ENCODE results near the gene SURF6. TPM values are rescaled to one million over a fixed set of nuclear protein-coding genes. Genes with fewer than 3 reads are reported as not detected.
"Not testable (repeated sequence)": the region's sequence is repeated elsewhere in the genome, so short reads cannot be mapped to it uniquely, and the experiment has no call there.

SURF6 gene
- total RNA-seq, 1 donor from 2014 or later = 16.0 TPM

DNA sequence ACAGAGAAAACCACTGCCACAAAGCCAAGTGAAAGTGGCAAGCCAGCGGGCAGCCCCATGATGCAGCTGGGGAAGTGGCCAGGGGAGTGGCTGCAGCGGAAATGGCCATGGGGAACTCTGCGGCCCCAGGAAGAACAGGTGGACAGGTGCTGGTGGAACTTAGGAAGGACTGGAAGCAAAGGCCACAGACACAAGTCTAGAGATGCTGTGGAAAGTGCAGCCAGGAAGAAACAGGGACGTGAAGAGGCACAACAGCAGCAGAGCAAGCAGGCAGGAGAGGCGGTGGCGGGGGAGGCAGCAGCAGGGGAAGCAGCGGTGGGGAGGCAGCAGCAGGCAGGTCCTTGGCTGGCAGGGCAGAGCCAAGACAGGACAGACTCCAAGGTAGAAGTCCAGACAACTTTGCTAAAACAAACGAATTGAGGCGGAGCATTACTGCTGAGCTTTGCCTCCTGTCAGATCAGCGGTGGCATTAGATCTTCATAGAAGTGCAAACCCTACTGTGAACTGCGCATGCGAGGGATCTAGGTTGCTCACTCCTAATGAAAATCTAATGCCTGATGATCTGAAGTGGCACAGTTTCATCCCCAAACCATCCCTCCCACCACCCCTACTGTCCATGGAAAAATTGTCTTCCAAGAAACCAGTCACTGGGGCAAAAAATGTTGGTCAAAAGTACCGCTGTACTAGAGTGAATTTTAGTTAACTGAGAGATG, 11.8 kb downstream of the SURF6 start:
- Mint-ChIP-seq H3K27me3 (ENCODE audit: unreplicated experiment) (no peaks in the 10 kb centered on the region), H3K36me3 (ENCODE audit: unreplicated experiment) (no peaks in the 10 kb centered on the region), H3K9me3 (ENCODE audit: unreplicated experiment) (no peaks in the 10 kb centered on the region), H3K4me3 (ENCODE audit: unreplicated experiment) (no peak overlapping the region), H3K4me1 (ENCODE audit: unreplicated experiment) (no peaks in the 10 kb centered on the region), H3K27ac (ENCODE audit: unreplicated experiment) (no peak overlapping the region)
- TF ChIP-seq, protein P1, sequence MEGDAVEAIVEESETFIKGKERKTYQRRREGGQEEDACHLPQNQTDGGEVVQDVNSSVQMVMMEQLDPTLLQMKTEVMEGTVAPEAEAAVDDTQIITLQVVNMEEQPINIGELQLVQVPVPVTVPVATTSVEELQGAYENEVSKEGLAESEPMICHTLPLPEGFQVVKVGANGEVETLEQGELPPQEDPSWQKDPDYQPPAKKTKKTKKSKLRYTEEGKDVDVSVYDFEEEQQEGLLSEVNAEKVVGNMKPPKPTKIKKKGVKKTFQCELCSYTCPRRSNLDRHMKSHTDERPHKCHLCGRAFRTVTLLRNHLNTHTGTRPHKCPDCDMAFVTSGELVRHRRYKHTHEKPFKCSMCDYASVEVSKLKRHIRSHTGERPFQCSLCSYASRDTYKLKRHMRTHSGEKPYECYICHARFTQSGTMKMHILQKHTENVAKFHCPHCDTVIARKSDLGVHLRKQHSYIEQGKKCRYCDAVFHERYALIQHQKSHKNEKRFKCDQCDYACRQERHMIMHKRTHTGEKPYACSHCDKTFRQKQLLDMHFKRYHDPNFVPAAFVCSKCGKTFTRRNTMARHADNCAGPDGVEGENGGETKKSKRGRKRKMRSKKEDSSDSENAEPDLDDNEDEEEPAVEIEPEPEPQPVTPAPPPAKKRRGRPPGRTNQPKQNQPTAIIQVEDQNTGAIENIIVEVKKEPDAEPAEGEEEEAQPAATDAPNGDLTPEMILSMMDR (IDR thresholded peaks at IDR 0.05) = no peak
- DNase-seq (ENCODE audit: extremely low spot score, unreplicated experiment) = no peak

DNA sequence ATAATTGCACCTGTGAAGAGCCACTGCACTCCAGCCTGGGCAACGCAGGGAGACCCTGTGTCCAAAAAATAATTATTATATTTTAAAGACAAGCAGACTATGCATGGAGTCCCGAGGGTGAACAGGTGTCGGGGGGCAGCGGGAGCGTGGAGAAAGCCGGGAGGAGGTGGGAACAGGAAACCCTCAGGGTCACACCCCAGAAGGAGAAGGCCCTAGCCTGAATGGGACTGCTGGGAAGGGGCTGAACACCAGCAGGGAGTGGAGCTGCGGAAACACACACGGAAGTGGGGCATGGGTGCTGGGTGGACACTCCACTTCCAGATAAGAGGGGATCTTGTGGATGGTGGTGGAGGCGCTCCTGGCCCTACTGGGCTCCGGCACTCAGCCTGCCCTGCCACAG, 12.8 kb downstream of the SURF6 start:
- Mint-ChIP-seq H3K4me1 (ENCODE audit: unreplicated experiment) (no peaks in the 10 kb centered on the region), H3K27ac (ENCODE audit: unreplicated experiment) (no peak overlapping the region), H3K4me3 (ENCODE audit: unreplicated experiment) (no peak overlapping the region), H3K27me3 (ENCODE audit: unreplicated experiment) (no peaks in the 10 kb centered on the region), H3K36me3 (ENCODE audit: unreplicated experiment) (no peaks in the 10 kb centered on the region), H3K9me3 (ENCODE audit: unreplicated experiment) (no peaks in the 10 kb centered on the region)
- TF ChIP-seq, protein P1 (IDR thresholded peaks at IDR 0.05) = no peak
- no peak for DNase-seq (ENCODE audit: extremely low spot score, unreplicated experiment)

DNA sequence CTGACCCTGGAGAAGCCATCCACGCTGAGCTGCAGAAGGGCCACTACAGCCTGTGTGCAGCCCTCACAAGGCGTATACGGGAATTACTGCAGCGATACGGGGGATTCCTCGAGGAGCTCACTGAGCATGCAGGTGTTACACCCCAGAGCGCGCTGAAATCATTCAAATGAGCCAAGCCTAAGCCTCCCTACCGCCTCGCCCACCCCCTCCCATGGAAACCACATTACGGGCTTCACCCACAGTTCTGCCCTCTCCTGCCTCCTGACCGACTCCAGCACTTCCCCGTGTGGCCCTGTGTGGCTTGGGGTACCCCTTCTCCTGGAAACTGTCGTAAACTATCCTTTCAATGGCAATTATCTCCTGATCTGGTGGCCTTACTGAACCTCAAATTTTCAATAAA, 13.3 kb downstream of the SURF6 start:
- H3K4me3 Mint-ChIP-seq (ENCODE audit: unreplicated experiment) = no peak overlapping the region
- no peaks in the 10 kb centered on the region for H3K9me3 Mint-ChIP-seq (ENCODE audit: unreplicated experiment)
- H3K27ac Mint-ChIP-seq (ENCODE audit: unreplicated experiment) = no peak overlapping the region
- no peak for DNase-seq (ENCODE audit: extremely low spot score, unreplicated experiment)
- H3K36me3 Mint-ChIP-seq (ENCODE audit: unreplicated experiment) = no peaks in the 10 kb centered on the region
- no peaks in the 10 kb centered on the region for H3K4me1 Mint-ChIP-seq (ENCODE audit: unreplicated experiment)
- no peaks in the 10 kb centered on the region for H3K27me3 Mint-ChIP-seq (ENCODE audit: unreplicated experiment)
- TF ChIP-seq, protein P1 (IDR thresholded peaks at IDR 0.05) = no peak

DNA sequence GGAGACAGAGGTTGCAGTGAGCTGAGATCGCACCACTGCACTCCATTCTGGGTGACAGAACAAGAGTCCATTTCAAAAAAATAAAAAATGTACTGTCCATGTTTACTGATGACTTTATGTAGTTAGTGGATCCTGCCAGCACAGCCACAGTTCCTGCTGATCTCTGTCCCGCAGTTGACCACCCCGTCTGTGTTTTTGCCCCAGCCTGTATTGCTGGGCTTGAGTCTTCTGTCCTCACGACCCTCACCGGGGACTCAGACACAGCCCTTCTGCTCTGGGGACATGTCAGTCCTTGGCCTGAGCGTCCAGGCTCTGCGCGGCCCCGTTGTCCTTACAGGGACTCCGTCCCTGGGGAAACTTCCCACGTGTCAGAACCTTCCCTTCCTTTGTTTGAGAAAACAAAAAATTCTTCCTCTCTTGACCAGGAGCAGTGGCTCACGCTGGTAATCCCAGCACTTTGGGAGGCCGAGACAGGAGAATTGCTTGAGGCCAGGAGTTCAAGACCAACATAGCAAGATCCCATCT, 14.5 kb downstream of the SURF6 start:
- no peak overlapping the region for H3K27ac Mint-ChIP-seq (ENCODE audit: unreplicated experiment)
- H3K4me3 Mint-ChIP-seq (ENCODE audit: unreplicated experiment) = no peak overlapping the region
- no peaks in the 10 kb centered on the region for H3K9me3 Mint-ChIP-seq (ENCODE audit: unreplicated experiment)

GRCh38 chr9:133320421-133320881, 15.5 kb downstream of the SURF6 start:
- H3K9me3 Mint-ChIP-seq (ENCODE audit: unreplicated experiment) = no peaks in the 10 kb centered on the region
- H3K27ac Mint-ChIP-seq (ENCODE audit: unreplicated experiment) = no peak overlapping the region
- TF ChIP-seq, protein P1 (IDR thresholded peaks at IDR 0.05) = no peak
- H3K4me3 Mint-ChIP-seq (ENCODE audit: unreplicated experiment) = no peak overlapping the region
- no peaks in the 10 kb centered on the region for H3K36me3 Mint-ChIP-seq (ENCODE audit: unreplicated experiment)
- H3K27me3 Mint-ChIP-seq (ENCODE audit: unreplicated experiment) = peaks cover 3% of the 10 kb centered on the region
- H3K4me1 Mint-ChIP-seq (ENCODE audit: unreplicated experiment) = no peaks in the 10 kb centered on the region
- no peak for DNase-seq (ENCODE audit: extremely low spot score, unreplicated experiment)

More for the DNA sequence above, 14.5 kb downstream of the SURF6 start:
- Mint-ChIP-seq H3K4me1 (ENCODE audit: unreplicated experiment) (no peaks in the 10 kb centered on the region), H3K36me3 (ENCODE audit: unreplicated experiment) (no peaks in the 10 kb centered on the region), H3K27me3 (ENCODE audit: unreplicated experiment) (no peaks in the 10 kb centered on the region)
- TF ChIP-seq, protein P1 (IDR thresholded peaks at IDR 0.05) = no peak
- no peak for DNase-seq (ENCODE audit: extremely low spot score, unreplicated experiment)

GRCh38 chr9:133317551-133317950, 18.4 kb downstream of the SURF6 start:
- not testable (repeated sequence) for H3K27me3 Mint-ChIP-seq (ENCODE audit: unreplicated experiment); DNase-seq (ENCODE audit: extremely low spot score, unreplicated experiment); H3K4me3 Mint-ChIP-seq (ENCODE audit: unreplicated experiment); H3K27ac Mint-ChIP-seq (ENCODE audit: unreplicated experiment); H3K9me3 Mint-ChIP-seq (ENCODE audit: unreplicated experiment); H3K4me1 Mint-ChIP-seq (ENCODE audit: unreplicated experiment); H3K36me3 Mint-ChIP-seq (ENCODE audit: unreplicated experiment)
